Endothelial cell of umbilical vein (primary cell): Measurements from ENCODE around the gene CALD1.

Experiments
- CTCF ChIP-seq, 2 donors: IDR thresholded peaks; 1 replicate in 1 of 2; 2 replicates in 1 of 2; pipeline ENCODE4 v1.5.1; 2011; ENCODE audit warnings: low read length in 2 of 2, mild to moderate bottlenecking in 2 of 2, moderate library complexity in 2 of 2, control low read depth in 1 of 2, inconsistent platforms in 1 of 2, low read depth in 1 of 2; ENCODE audit not compliant: insufficient read depth in 1 of 2; ENCODE audit errors: extremely low read depth in 1 of 2
- EZH2 ChIP-seq: IDR thresholded peaks from 2 replicates; pipeline ENCODE4 v1.6.1; 2012; ENCODE audit warnings: borderline replicate concordance, low read depth, mild to moderate bottlenecking, moderate library complexity, low read length, inconsistent platforms; ENCODE audit not compliant: severe bottlenecking
- FOS ChIP-seq: IDR thresholded peaks from 2 replicates; pipeline ENCODE4 v1.6.1; 2011; ENCODE audit warnings: mild to moderate bottlenecking, low read length, moderate library complexity, borderline replicate concordance; ENCODE audit not compliant: insufficient read depth
- GATA2 ChIP-seq: IDR thresholded peaks from 2 replicates; pipeline ENCODE4 v1.7.0; 2011; ENCODE audit warnings: low read depth, mild to moderate bottlenecking, moderate library complexity, mixed read lengths, low read length; ENCODE audit not compliant: insufficient read length, insufficient read depth
- JUN ChIP-seq: IDR thresholded peaks from 2 replicates; pipeline ENCODE4 v1.6.1; 2011; ENCODE audit warnings: borderline replicate concordance, low read depth; ENCODE audit not compliant: insufficient read length, insufficient read depth
- MAX ChIP-seq: IDR thresholded peaks from 2 replicates; pipeline ENCODE4 v1.6.1; 2011; ENCODE audit not compliant: insufficient read depth, insufficient read length
- MYC ChIP-seq: IDR thresholded peaks from one replicate; pipeline ENCODE4 v1.6.1; 2011; ENCODE audit warnings: mild to moderate bottlenecking, low read depth, low read length
- POLR2A ChIP-seq: IDR thresholded peaks from 2 replicates; pipeline ENCODE4 v1.6.1; 2012; ENCODE audit warnings: low read depth, mild to moderate bottlenecking, control low read depth, low read length
- POLR2AphosphoS5 ChIP-seq: IDR thresholded peaks from 2 replicates; pipeline ENCODE4 v1.6.1; 2012; ENCODE audit warnings: low read depth, mild to moderate bottlenecking, control low read depth, low read length, moderate library complexity; ENCODE audit not compliant: insufficient read depth

GRCh38 chr7:134910968-134911367, 131.5 kb downstream of the CALD1 start:
- no peak for TF ChIP-seq POLR2A
- TF ChIP-seq CTCF (IDR thresholded peaks at IDR 0.05; ENCODE audit: extremely low read depth in 1 of 2, insufficient read depth in 1 of 2, low read depth in 1 of 2, low read length in 2 of 2), result no peak
- no peak for TF ChIP-seq POLR2AphosphoS5
- no peak for TF ChIP-seq JUN
- TF ChIP-seq EZH2, result no peak
- no peak for TF ChIP-seq GATA2
- TF ChIP-seq FOS, result no peak
- no peak for TF ChIP-seq MYC
- TF ChIP-seq MAX, result no peak
